Right forelimb (tissue), 1 donor: ENCODE results near the gene CTSO.
A peak's percentile ranks its signal among the peaks of the same experiment; 100 is the strongest.

Experiments used
- DNase-seq: peaks from one replicate; pipeline ENCODE4 v3.0.0-alpha.2; 2018

Gene CTSO, protein sequence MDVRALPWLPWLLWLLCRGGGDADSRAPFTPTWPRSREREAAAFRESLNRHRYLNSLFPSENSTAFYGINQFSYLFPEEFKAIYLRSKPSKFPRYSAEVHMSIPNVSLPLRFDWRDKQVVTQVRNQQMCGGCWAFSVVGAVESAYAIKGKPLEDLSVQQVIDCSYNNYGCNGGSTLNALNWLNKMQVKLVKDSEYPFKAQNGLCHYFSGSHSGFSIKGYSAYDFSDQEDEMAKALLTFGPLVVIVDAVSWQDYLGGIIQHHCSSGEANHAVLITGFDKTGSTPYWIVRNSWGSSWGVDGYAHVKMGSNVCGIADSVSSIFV

DNA sequence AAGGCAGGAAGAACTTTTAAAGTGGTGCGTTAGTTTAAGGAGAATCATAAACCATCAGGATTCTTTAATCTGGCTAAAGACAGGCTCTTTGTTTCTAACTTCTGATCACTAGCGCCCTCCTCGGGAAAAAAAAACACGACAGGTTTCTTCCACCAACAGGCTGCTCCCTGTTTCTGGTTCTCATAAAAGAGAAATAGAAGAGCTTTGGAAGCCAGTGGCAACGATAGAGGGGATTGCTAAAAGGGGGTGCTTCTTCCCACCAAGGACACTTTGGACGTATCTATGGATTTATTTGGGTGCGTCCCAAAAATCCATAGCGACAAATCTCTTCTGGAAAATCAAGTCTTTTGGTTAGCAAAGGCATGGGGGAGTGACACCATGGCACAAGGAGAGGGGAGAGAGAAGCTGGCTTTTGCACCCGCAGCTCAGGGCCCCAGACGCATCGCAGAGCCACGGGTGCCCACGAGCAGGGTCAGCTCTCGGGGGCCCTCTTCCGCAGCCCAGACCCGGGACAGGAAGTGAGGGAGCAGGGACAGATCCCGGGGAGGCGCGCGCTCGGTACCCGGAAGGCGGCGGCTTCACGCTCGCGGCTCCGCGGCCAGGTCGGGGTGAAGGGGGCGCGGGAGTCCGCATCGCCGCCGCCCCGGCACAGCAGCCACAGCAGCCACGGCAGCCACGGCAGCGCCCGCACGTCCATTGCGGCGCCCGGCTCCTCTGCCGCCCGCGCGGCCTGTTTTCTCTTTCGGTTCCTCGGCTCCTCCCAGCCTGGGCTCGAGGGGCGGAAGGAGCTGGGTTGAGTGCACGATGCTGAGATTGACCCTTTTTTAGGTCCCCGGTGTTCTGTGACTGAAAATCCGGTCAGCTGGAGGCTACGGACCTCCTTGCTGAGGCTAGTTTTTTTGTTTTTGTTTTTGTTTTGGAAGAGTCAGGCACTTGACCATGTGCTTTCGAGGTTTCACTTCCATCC, at the start of gene CTSO:
Gene CTSO, minus strand, starts transcription at position 716 of the 967 bp plus-strand sequence. Its CDS starts 19 bp downstream, at position 697.
- peak; percentile 90 for DNase-seq

DNA sequence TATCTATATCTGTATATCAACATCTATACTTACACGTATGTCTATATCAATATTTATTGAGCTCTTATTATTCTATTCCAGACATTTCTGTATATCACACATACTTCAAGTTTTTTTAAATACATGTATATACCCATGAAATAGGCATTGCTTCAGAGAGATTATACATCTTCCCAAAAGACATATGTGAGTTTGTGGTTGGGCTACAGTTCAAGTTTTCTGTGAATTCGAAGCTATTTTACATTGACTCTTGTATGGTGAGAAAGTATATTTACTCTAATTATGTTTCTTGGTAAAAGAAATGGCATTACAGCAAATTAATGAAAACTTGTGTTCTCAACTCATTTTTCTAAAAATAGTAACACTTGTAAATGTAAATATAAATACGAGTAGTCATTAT, 46.8 kb upstream of the CTSO start:
- DNase-seq = no peak

DNA sequence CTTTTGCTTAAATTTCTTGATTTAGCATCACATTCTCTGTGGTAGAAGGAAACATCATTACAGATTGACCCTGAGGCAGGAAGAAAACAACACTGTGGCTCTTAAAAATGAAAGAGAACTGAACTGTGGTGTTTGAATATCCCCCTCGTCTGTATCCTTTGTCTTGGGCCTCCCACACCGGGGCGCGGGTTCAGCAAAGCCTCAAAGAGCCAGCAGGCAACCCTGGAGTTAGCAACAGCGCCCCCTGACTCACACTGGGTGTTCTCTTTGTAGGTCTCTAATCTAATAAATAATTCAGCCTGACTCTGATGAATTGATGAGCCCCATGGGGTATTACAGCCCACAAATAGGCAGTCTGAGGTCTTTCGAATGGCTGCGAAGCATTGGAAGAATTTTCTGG, 46.1 kb upstream of the CTSO start:
- no peak for DNase-seq

DNA sequence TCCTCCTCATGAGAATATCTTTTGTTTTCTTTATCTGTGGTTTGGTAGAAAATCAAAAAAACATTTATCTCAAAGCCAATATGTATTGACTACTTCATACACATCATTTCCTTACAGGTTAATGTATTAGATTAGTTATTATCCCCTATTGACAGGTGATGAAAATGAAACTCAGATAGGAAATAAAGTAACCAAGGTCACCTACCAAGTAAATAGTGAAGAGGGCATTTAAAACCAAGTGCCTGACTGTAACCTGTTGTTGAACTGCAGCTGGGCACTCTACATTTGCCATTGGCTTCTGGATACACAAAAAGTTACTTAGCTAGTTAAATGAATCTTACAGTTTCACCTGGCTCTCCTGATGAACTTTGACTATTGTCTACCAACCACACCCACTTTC, 41.4 kb upstream of the CTSO start:
- DNase-seq = no peak

DNA sequence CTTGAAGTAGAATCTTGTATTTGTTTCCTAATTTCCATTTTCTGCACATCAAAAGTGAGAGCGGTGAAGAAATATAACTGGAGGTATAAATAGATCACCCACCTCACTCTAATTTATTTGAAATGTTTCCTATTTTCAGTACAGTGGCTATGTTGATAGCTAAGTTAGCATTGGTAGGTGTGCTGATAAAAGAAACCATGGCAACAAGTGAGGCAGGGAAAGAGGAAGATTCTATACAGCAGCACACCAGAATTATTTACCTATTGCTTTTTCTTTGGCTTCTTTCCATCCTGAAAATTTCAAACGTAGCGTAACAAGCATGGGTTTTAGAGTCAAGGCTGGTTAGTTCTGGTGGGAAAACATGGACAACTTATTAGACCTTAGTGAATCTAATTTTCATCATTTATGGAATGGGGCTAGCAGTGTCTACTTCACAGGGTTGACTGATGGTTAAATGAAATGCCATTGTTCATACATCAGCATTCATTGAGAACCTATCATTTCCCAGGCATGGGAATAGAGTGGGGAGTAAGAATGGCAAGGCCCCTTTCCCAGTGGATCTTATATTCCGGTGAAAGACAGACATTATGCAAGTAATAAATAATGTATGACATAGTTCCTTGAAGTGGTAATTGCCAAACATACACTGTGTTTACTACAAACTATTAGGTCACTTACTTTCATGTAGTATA, 30.6 kb upstream of the CTSO start:
- no peak for DNase-seq

DNA sequence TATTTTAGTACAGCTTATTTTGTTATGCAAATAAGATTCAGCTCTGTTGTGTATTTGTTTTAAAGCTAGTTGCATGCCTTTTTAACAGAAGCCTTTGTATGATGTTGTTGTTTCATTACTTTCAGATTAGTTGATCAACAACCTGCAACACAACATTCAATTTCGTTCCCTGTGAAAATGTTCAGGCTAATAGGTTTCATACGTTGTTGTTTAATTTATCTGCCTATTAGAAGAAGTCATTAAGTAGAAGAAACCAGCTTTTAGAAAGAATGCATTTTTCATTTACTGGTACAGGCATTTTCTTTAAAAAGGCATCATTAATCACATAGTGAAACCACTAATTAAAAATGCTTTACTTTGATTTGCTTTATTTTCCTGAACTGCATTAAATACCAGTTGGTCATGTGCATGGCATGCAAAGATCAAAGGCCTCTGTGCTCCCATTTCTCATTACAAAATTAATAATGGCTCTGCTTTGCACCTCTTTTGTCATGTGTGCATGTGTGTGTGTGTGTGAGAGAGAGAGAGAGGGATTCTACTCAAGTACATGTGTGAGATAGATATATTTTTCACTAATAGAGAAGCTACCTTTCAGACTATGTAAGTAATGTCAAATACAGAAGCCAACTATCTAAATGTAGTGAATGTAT, 29.2 kb upstream of the CTSO start:
- no peak for DNase-seq

DNA sequence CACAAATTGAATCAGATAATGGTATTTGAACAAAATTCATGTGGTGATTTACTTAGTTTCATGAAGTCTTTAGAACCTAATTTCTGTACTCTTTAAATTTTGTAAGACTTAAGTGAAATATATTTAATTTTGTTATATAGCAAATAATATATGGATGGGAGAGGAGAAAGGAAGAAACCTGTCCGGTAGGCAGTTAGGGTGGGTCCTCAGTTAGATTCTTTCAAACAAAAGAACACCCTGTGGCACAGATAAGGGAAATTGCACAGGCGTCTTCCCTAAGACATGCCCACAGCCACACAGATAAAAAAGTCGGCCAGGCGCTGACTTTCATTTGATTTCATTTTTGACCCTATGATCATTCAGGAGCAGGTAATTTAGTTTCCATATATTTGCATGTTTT, 25.1 kb upstream of the CTSO start:
- no peak for DNase-seq

DNA sequence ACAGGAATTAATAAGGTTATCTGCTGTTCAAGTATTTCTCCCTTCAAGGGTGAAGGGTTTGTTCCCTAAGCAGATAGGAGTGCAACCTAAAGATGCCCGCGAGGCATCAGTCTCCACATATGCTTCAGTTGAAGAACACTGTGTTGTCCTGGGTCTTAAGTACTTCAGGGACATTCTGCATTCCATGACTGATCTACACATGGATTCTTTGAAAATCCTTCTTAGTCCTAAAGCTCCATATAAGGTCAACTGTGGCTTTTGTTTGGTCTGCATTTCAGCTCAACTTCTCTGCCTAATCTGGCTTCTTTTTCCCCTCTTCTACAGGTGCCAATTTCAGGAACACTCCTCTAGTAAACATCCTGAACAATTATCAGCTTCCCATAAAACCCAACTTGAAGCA, 21.8 kb upstream of the CTSO start:
- no peak for DNase-seq

DNA sequence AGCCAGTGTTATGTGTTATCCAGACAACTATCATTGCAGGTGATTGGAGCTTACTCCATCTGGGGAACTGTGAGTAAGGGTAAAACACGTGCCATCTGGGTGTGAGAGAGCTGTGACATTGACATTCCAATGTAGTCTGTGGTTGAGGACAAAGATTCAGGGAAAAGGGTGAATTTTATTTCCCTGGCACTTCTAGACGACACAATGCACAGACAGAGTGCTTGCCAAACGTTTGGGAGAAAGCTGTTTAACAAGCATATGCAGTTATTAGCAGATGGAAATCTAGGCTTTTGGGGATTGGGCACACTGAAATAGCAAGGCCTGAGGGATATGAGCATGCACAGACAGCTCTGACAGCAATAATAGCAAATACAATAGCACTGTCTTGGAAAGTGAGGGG, 21.3 kb upstream of the CTSO start:
- DNase-seq = no peak

DNA sequence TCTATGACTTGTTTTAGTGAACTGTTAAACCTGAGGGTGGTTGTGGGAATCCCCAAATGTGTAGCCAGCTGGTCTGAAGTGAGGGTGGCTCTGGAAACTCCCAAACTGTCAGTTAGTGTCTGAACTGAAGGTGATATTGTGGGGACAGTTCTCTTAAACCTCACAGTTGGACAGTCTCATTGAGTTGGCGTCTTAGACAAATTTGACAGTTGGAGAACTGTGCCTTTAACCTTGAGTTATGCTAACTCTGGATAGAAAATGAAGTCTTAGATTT, 20.7 kb upstream of the CTSO start:
- DNase-seq = no peak

DNA sequence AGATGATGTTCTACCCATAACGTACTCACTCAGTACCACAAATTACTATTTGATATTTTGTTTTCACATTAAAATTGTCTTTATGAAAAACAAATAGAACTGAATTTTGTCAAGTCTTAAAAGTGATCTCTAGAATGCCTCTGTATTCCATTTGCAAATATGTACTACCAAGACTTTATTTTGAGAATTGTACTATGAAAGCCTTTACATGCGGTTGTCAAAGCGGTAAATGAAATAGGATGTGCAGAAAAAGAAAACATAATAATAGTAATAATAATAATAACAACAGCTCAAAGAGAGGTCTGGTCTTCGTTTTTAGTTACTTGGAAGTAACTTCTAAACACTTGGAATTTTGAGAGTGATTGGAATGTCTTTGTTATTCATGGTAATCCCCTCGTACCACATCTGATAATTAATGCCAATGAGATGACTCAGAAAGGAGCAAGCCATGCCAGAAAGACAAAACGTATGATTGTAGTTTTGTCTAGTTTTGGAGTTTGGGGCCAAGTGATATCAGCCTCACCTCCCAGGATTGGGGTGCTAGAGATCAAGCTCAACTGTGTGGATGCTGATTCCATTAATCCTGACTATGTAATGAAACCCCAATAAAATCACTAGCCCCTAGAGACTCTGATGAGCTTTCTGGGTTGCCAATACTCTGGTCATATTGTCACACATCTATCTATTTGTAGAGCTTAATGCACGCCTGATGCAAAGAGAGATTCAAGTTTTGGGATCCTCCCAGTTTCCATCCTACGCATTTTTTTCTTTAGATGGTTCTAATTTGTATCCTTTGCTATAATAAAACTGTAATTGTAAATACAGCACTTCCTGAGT, 20.2 kb upstream of the CTSO start:
- no peak for DNase-seq

DNA sequence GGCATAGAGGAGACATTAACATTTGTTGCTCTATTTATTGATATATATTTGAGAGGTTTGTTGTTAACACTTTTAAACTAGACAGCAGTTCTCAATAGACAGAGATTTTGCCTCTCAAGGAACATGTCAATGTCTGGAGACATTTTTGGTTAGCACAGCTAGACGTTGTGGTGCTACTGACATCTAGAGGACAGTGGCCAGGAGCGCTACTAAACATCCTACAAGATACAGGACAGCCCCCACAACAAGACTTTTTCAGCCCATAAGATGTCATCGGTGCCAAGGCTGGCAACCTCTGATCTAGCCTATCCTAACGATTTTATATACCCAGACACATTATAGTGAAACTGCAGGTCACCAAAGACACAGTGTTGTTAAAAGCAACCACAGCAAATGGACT, 18.4 kb upstream of the CTSO start:
- DNase-seq = no peak

DNA sequence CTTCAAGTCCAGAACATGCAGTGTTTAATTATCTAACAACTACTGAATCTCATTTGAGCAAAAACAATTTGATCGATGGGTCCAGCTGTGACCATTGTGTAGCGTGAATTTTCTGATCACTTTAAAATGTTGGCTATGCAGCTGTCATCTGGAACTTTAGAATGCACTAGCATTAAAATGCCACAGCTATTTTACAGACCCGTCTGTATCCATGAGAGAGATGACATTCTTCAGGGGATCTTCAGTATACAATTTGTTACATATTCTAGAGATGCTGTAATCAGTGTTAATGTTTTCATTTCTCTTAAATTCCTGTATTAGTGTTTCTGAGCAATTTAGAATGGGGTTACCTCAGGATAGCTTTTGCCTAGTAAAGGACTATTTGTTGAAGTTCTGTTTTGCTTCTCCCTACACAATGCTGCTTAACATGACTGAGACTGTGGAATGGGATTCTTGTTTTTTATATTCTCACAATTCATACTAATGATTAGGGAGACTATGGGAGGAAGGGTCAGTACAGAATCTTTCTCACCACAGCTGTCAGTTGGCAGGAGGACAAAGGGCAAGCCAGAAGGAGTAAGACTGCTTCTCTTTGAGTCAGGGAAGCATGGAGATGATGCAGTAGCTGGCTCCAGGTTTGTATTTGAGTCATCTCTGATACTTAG, 13.2 kb upstream of the CTSO start:
- no peak for DNase-seq

DNA sequence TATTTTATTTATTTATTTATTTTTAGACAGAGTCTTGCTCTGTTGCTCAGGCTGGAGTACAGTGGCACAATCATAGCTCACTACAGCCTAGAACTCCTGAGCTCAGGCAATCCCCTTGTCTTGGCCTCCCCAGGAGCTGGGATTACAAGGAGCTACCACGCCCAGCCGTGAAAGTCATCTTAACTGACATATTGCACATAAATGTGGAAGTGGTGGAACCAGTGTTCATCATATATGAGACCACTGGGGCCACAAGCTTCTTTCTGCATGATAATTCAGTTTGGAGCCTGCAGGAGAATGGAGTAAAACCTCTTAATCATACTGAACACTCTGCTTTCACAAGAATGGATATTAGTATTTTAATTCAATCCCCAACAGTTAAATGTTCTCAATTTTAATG, 12.5 kb upstream of the CTSO start:
- no peak for DNase-seq

DNA sequence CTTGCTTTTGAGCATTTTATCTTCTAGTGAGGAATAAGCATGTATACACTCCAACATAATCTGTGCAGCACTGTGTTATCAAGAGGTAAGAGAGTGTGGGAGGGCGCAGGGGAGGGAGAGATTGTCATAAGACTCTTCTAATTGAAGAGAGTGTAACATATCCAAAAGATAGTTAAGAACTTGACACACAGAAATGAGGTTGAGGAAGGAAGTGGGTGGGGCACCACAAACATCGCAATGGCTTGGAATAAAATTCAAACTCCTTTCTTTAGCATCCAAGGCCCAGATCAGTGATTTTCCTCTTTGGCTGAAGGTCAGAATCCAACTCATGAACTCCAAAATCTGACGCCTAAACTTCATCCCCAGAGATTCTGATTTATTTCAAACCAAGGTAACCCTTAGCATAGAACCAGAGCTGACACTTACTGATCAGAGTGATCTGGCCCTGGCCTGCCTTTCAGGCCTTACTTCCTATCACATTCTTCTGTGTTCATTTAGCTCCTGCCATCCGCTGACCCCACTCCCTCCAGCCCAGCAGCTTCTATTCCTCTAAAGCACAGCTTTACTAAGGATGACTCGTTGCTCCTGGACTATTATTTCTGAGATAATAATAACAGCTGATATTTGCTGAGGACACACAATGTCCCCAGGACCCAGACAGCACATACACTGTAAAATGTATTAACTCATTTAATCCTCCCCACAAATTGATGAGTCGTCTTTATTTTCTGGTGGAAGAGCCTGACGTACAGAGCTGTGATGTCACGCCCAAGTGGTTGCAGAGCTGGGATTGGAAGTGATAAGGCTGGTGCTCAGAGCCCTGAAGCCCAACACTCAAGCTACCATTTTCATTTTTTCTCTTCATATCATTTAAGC, 10.6 kb upstream of the CTSO start:
- DNase-seq = no peak

DNA sequence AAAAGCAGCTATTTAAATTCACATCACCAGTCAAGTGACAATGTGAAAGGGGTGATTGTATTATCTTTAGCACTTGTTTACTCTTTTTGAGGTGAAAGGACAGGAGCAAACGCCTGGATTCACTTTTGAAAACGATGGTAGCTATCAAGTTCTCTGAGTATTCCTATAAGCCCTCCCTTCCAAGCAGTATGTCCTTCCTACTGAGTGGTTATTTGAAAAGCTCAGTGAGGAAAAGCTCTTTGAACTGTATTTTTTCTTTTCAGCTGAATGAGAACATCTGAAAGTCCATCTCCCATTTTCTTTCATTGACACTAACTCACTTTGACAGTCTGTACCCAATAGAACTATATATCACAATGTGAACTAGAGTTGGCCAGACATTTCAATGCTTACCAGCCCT, 9.1 kb upstream of the CTSO start:
- DNase-seq = no peak

DNA sequence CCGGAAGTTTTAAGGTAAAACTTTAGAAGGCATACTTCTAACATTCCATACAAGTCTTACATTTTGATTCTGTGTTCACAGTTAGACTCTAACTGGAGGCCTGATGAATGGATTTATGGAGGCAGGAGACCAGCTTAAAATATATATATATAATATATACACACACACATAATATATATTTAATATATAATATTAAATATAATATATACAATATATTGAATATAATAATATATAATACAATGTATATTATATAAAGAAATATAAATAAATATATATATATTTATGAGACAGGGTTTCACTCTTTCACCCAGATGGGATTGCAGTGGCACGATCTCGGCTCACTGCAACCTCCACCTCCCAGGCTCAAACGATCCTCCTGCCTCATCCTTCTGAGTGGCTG, 7.9 kb upstream of the CTSO start:
- no peak for DNase-seq

DNA sequence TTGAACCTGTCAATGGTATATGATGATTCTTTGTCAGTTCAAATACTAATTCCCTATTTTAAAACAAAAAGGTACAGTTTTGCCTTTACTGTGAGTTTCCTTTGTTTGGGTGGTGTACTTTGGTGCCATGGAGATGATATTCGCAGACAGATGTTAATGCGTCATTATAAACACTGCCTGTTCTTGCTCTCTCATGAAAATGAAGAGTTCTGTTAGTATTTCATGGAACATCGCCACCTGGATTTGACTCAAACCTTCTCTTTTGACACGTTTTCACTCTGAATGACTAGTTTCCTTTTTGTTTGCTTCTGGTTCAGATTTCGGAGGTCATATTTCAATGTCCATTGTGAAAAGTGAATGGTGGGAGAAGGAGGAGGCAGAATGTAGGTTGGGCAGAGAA, 6.9 kb upstream of the CTSO start:
- DNase-seq = no peak

DNA sequence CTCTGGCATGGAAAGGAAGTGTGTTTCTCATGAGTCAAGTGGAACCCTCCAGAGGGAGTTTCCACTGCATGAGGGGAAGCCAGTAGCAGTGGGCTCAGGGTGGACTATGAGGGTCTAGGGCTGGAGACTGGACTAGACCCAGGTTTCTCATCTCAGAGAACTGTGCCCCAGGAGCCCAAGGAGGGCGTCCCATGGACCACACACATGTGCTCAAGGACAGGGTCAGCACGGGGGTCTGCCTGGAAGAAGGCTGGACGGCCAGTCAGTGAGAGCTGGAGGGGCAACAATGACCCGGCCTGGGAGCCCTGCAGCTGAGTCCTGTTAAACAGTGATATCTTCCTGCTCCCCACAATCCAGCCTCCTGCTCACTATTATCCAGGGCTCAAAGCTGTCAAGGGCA, 5.8 kb upstream of the CTSO start:
- DNase-seq = no peak

DNA sequence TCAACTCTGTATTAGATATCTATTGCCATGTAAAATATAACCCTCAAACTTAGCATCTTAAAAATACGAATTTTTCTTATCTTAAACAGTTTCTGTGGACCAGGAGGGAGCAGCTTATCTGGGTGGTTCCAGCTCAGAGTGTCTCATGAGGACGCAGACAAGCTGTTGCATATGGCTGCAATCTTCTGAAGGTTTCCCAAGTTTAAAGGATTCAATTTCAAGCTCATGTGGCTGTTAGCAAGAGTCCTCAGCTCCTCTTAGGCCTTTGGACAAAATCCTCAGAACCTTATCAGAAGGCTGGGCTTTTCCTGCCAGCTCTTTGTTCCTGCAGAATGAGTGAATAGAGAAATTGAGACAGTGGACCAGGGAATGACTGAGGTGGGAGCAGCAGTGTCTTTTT, 2.8 kb upstream of the CTSO start:
- no peak for DNase-seq

DNA sequence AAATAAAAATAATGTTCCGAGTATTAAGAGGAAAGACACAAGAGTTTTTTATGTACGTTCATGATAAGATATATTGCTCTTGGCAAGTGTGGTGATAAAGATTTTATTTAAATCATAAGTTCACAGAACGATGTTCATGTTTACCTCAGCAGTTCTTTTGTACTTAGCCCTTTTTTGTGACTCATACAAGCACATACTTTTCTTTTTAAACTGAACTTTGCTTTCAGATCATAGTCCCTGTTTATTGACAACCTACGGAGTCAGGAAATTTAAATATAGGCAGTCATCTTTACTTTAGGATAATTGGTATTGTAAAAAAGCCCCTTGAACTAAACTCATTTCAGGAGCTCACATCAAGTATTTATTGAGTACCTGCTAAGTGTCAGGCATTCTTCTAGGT, 1.3 kb upstream of the CTSO start:
- no peak for DNase-seq
